Kidney (tissue), 14 donors: ENCODE data around the gene MAPKBP1. TPM values are rescaled to one million over a fixed set of nuclear protein-coding genes. Genes with fewer than 3 reads are reported as not detected.
A peak's percentile ranks its signal among the peaks of the same experiment; 100 is the strongest.

Experiments used
- DNase-seq, 5 donors: peaks; one replicate each; pipeline ENCODE4 v3.0.0-alpha.2; 2013 to 2020
- FAIRE-seq: peaks from 2 replicates; lab custom pipeline; 2012; peaks lifted over from hg19 to GRCh38; lab: Jason Lieb, UNC
- H3K27ac ChIP-seq, 2 donors: one replicate each; pipeline ENCODE4 v1.7.0; 2013; ENCODE audit warnings: low read depth in 2 of 2, low read length in 2 of 2, inconsistent platforms in 1 of 2
- H3K27me3 ChIP-seq: one replicate; pipeline ENCODE4 v1.7.1; 2013; ENCODE audit warnings: low read length, inconsistent platforms; ENCODE audit not compliant: control insufficient read depth, insufficient read depth
- H3K36me3 ChIP-seq, 3 donors: one replicate each; pipeline versions ENCODE4 v1.7.0 to v1.7.1; 2013; ENCODE audit warnings: low read length in 3 of 3, control low read depth in 1 of 3, inconsistent platforms in 1 of 3; ENCODE audit not compliant: insufficient read depth in 3 of 3, control insufficient read depth in 2 of 3
- H3K4me1 ChIP-seq, 3 donors: one replicate each; pipeline versions ENCODE4 v1.7.0 to v1.7.1; 2013; ENCODE audit warnings: low read length in 3 of 3, inconsistent platforms in 1 of 3, low read depth in 1 of 3; ENCODE audit not compliant: control insufficient read depth in 2 of 3, insufficient read depth in 2 of 3
- H3K4me3 ChIP-seq, 3 donors: one replicate each; pipeline versions ENCODE4 v1.7.0 to v1.8.1; 2013; ENCODE audit warnings: low read length in 3 of 3, control low read depth in 1 of 3, inconsistent platforms in 1 of 3
- H3K9ac ChIP-seq, 3 donors: one replicate each; pipeline versions ENCODE4 v1.7.0 to v1.7.1; 2013; ENCODE audit warnings: low read length in 3 of 3, control low read depth in 1 of 3, inconsistent platforms in 1 of 3
- H3K9me3 ChIP-seq, 3 donors: one replicate each; pipeline versions ENCODE4 v1.7.0 to v1.7.1; 2013; ENCODE audit warnings: low read length in 3 of 3, control low read depth in 1 of 3, inconsistent platforms in 1 of 3; ENCODE audit not compliant: control insufficient read depth in 2 of 3, insufficient read depth in 1 of 3
- intact Hi-C: fragments of 100-400 bp; cut with DNase I; formaldehyde crosslinking; loops from one replicate; pipeline ENCODE4 v1.11.1; 2022
- polyA plus RNA-seq: library from polyadenylated mRNA; stranded (reverse); fragments of 350-450 nt; fragmentation: Illumina TruSeq; extraction: RNeasy Lipid Tissue Mini Kit (QIAGEN cat#74804); gene quantifications from one replicate; pipeline ENCODE4 v1.2.3, GENCODE V29; 2014; ENCODE audit warnings: low read depth, low replicate concordance; ENCODE audit not compliant: insufficient read depth
- total RNA-seq: library from RNA; stranded (reverse); fragmentation: NEBNext Ultra II Directional; extraction: Animal tissue kit (Norgen Biotek cat#: 25700); gene quantifications from one replicate; pipeline ENCODE4 v1.2.1, GENCODE V29; 2021
- TF ChIP-seq, protein P1 (sequence below): IDR thresholded peaks from 3 replicates; pipeline ENCODE4 v1.5.1; 2012; ENCODE audit warnings: mild to moderate bottlenecking, moderate library complexity, borderline replicate concordance; ENCODE audit not compliant: insufficient read depth; ENCODE audit errors: extremely low read depth
- donor health status: control.
- donor health status: control.
- donor health status: control.
- donor health status: control.
- donor health status: control.
- donor health status: DM: yes; HTN: yes; CAD: no.
- donor health status: Normal renal cell carcinoma (clear cell type).

Gene MAPKBP1
- total and polyA plus RNA-seq, 2 donors from 2014 or later, result 3.7 to 28.6 TPM

DNA sequence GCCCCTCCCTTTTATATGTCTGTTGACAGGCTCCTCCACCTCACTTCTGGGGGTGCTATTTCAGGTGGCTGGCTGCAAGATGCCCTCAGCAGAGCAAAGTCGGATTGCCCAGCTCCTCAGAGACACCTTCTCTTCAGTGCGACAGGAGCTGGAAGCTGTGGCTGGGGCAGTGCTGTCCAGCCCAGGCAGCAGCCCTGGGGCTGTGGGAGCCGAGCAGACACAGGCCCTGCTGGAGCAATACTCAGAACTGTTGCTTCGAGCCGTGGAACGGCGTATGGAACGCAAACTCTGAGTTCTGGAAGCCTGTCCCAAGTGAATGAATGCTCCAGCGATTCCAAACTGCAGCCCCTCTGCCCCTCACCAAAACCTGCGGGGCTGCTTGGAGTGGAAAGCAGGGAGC is 50.9 kb downstream of the MAPKBP1 start:
- peak in 1 of 5 donors; percentile 29 for DNase-seq
- H3K4me1 ChIP-seq, result peaks cover 2 to 6% (median 4%) of the 10 kb centered on the region in 3 donors
- no peak for FAIRE-seq
- H3K4me3 ChIP-seq, result no peak overlapping the region
- no peaks in the 10 kb centered on the region for H3K27me3 ChIP-seq
- intact Hi-C loops, result no loop called here
- TF ChIP-seq, protein P1, sequence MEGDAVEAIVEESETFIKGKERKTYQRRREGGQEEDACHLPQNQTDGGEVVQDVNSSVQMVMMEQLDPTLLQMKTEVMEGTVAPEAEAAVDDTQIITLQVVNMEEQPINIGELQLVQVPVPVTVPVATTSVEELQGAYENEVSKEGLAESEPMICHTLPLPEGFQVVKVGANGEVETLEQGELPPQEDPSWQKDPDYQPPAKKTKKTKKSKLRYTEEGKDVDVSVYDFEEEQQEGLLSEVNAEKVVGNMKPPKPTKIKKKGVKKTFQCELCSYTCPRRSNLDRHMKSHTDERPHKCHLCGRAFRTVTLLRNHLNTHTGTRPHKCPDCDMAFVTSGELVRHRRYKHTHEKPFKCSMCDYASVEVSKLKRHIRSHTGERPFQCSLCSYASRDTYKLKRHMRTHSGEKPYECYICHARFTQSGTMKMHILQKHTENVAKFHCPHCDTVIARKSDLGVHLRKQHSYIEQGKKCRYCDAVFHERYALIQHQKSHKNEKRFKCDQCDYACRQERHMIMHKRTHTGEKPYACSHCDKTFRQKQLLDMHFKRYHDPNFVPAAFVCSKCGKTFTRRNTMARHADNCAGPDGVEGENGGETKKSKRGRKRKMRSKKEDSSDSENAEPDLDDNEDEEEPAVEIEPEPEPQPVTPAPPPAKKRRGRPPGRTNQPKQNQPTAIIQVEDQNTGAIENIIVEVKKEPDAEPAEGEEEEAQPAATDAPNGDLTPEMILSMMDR, result no peak
- H3K9me3 ChIP-seq, result no peaks in the 10 kb centered on the region
- H3K9ac ChIP-seq, result no peak overlapping the region
- H3K36me3 ChIP-seq, result peaks cover 0 to 14% (median 5%) of the 10 kb centered on the region in 3 donors
- no peak overlapping the region for H3K27ac ChIP-seq

DNA sequence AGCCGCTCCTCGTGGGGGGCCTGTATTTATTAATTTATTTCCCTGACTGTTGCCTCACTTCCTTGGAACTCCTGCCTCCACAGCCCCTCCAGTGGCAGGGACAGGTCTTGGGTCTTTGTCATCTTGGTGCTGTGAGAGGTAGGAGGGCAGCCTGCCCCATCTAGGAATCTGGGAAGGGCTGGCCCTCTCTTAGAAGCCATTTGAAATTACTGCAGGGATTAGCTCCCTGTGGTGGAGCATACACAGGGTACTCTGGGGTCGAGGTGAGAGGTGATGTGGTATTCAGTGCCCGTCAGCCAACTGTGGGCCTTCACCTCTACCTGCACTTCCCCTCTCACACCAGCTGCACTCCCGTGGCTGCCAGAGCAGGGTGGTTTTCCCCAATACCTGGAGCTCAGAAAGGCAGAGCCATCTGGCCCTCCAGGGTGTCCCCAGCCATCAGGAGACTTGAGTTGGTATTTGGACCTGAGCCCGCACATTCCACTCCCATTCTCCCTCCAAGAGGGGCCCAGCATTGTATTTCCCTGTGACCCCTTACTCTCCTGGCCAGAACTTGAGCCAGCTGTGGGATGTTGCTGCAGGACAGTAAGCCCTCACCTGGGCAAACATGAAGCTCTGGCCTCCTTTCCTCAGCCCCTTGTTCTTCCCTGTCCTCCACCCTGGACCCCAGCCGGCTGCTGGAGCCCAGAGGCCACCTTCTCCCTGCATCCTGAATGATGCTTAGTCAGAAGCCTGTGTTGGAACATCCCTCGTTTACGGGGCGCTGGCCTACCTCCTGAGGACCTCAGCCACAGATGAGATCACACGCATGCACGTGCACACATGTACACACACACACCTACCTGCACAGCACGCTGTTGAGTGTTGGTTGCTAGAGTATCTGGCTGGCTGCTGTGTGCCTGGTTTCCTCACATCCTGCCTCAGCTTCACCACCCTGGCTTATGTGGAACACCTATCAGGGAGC is 51.6 kb downstream of the MAPKBP1 start:
- Histone ChIP-seq H3K4me1 (peaks cover 0 to 6% (median 2%) of the 10 kb centered on the region in 3 donors), H3K9me3 (no peaks in the 10 kb centered on the region), H3K4me3 (no peak overlapping the region), H3K27ac (no peak overlapping the region), H3K36me3 (peaks cover 0 to 12% (median 5%) of the 10 kb centered on the region in 3 donors), H3K27me3 (no peaks in the 10 kb centered on the region), H3K9ac (no peak overlapping the region)
- TF ChIP-seq, protein P1, result no peak
- no peak for DNase-seq
- intact Hi-C loops, result no loop called here
- FAIRE-seq, result no peak

DNA sequence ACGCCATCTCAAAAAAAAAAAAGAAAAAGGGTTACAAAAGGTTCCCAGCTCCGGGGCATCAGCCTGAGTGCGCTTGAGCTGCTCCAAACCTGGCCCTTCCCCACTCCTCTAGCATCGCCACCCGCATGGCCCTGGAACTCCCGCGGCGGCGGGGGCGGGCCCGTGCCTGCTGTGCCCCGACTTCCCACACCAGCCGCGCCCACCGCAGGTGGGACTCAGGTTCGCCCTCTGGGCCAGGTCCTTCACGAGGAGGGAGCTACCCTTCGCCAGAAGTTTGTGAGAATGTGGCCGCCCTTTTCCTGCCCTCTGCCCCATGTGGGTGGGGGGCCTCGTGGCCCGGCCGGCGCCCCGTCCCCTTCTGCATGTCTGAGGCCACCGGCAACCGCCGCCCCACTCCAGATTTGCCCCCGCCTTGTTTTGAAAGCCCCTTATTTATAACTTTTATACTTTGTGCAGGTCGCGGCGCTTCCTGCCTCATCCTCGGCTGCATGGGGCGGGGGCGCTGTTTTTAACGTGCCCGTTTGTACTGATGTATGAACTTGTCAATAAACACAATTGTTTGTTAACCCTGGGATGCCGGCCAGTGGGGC is 53.1 kb downstream of the MAPKBP1 start:
- Histone ChIP-seq H3K4me3 (peak overlapping the region; percentile 33 to 59 (median 34)), H3K27me3 (no peaks in the 10 kb centered on the region), H3K27ac (no peak overlapping the region), H3K9ac (peak overlapping the region in 1 of 3 donors; percentile 24), H3K4me1 (peaks cover 0 to 6% (median 2%) of the 10 kb centered on the region in 3 donors), H3K9me3 (no peaks in the 10 kb centered on the region), H3K36me3 (peaks cover 0 to 12% (median 5%) of the 10 kb centered on the region in 3 donors)
- intact Hi-C loops, result no loop called here
- FAIRE-seq (no peak), DNase-seq (peak in 3 of 5 donors; percentile 32 to 61 (median 38))
- TF ChIP-seq, protein P1, result no peak
